ENCODE measurements around the gene PARVA. TPM values are rescaled to one million over a fixed set of nuclear protein-coding genes. Genes with fewer than 3 reads are reported as not detected.
"Not testable (repeated sequence)": the region's sequence is repeated elsewhere in the genome, so short reads cannot be mapped to it uniquely, and the experiment has no call there.

PARVA gene
- total RNA-seq, 1 experiment from 2014 or later: 59.9 TPM

GRCh38 chr11:12520576-12520975 lies 143.2 kb downstream of the PARVA start:
- H3K4me1 ChIP-seq (replicated peaks); H3K27me3 ChIP-seq (replicated peaks); H3K27ac ChIP-seq; H3K9me3 ChIP-seq (replicated peaks); H3K4me3 ChIP-seq; DNase-seq (ENCODE audit: low read depth in 1 of 2, low spot score in 2 of 2): not testable (repeated sequence)
- H3K36me3 ChIP-seq: peaks cover 51% of the 10 kb centered on the region

- Histone ChIP-seq H3K27ac (no peak overlapping the region), H3K4me1 (replicated peaks) (peaks cover 5% of the 10 kb centered on the region; the same call in 1 of the 2 replicates), H3K36me3 (peaks cover 46% of the 10 kb centered on the region), H3K4me3 (no peak overlapping the region), H3K9me3 (replicated peaks) (no peaks in the 10 kb centered on the region), H3K27me3 (replicated peaks) (no peaks in the 10 kb centered on the region)
- DNase-seq (ENCODE audit: low read depth in 1 of 2, low spot score in 2 of 2): no peak
These were observed 146.0 kb downstream of the PARVA start for GRCh38 chr11:12523180-12523924.

- peaks cover 48% of the 10 kb centered on the region for H3K36me3 ChIP-seq
- no peak for DNase-seq (ENCODE audit: low read depth in 1 of 2, low spot score in 2 of 2)
- H3K9me3 ChIP-seq (replicated peaks): no peaks in the 10 kb centered on the region
- no peak overlapping the region for H3K4me3 ChIP-seq
- peaks cover 5% of the 10 kb centered on the region; the same call in 1 of the 2 replicates for H3K4me1 ChIP-seq (replicated peaks)
- H3K27me3 ChIP-seq (replicated peaks): no peaks in the 10 kb centered on the region
- no peak overlapping the region for H3K27ac ChIP-seq
These were observed 147.5 kb downstream of the PARVA start for GRCh38 chr11:12524865-12525264.

- DNase-seq (ENCODE audit: low read depth in 1 of 2, low spot score in 2 of 2): no peak
- H3K27ac ChIP-seq: no peak overlapping the region
- no peaks in the 10 kb centered on the region for H3K27me3 ChIP-seq (replicated peaks)
- no peak overlapping the region for H3K4me3 ChIP-seq
- peaks cover 5% of the 10 kb centered on the region; the same call in 1 of the 2 replicates for H3K4me1 ChIP-seq (replicated peaks)
- no peaks in the 10 kb centered on the region for H3K9me3 ChIP-seq (replicated peaks)
- H3K36me3 ChIP-seq: peaks cover 42% of the 10 kb centered on the region
These were observed 148.2 kb downstream of the PARVA start for GRCh38 chr11:12525466-12526055.

- Histone ChIP-seq H3K27me3 (replicated peaks) (no peaks in the 10 kb centered on the region), H3K36me3 (peaks cover 43% of the 10 kb centered on the region), H3K4me3 (no peak overlapping the region), H3K4me1 (replicated peaks) (peaks cover 5% of the 10 kb centered on the region; the same call in 1 of the 2 replicates), H3K9me3 (replicated peaks) (no peaks in the 10 kb centered on the region), H3K27ac (no peak overlapping the region)
- DNase-seq (ENCODE audit: low read depth in 1 of 2, low spot score in 2 of 2): no peak
These were observed 149.4 kb downstream of the PARVA start for GRCh38 chr11:12526789-12527188.

GRCh38 chr11:12528487-12528886 lies 151.1 kb downstream of the PARVA start:
- no peaks in the 10 kb centered on the region for H3K9me3 ChIP-seq (replicated peaks)
- DNase-seq (ENCODE audit: low read depth in 1 of 2, low spot score in 2 of 2): no peak
- no peak overlapping the region for H3K4me3 ChIP-seq
- H3K4me1 ChIP-seq (replicated peaks): peaks cover 5% of the 10 kb centered on the region; the same call in 1 of the 2 replicates
- H3K27me3 ChIP-seq (replicated peaks): no peaks in the 10 kb centered on the region
- H3K36me3 ChIP-seq: peaks cover 45% of the 10 kb centered on the region
- H3K27ac ChIP-seq: no peak overlapping the region

GRCh38 chr11:12529041-12529440 lies 151.7 kb downstream of the PARVA start:
- Histone ChIP-seq H3K4me3 (no peak overlapping the region), H3K4me1 (replicated peaks) (peaks cover 5% of the 10 kb centered on the region; the same call in 1 of the 2 replicates), H3K36me3 (peaks cover 42% of the 10 kb centered on the region), H3K9me3 (replicated peaks) (no peaks in the 10 kb centered on the region), H3K27me3 (replicated peaks) (no peaks in the 10 kb centered on the region), H3K27ac (no peak overlapping the region)
- no peak for DNase-seq (ENCODE audit: low read depth in 1 of 2, low spot score in 2 of 2)

GRCh38 chr11:12529793-12530192 lies 152.4 kb downstream of the PARVA start:
- Histone ChIP-seq H3K36me3 (peaks cover 42% of the 10 kb centered on the region), H3K4me3 (no peak overlapping the region), H3K4me1 (replicated peaks) (peaks cover 5% of the 10 kb centered on the region; the same call in 1 of the 2 replicates), H3K27ac (no peak overlapping the region), H3K27me3 (replicated peaks) (no peaks in the 10 kb centered on the region), H3K9me3 (replicated peaks) (no peaks in the 10 kb centered on the region)
- no peak for DNase-seq (ENCODE audit: low read depth in 1 of 2, low spot score in 2 of 2)

GRCh38 chr11:12531020-12531419 lies 153.6 kb downstream of the PARVA start:
- Histone ChIP-seq H3K4me1 (replicated peaks) (peaks cover 5% of the 10 kb centered on the region; the same call in 1 of the 2 replicates), H3K36me3 (peaks cover 42% of the 10 kb centered on the region), H3K4me3 (no peak overlapping the region), H3K9me3 (replicated peaks) (no peaks in the 10 kb centered on the region), H3K27me3 (replicated peaks) (no peaks in the 10 kb centered on the region), H3K27ac (no peak overlapping the region)
- no peak for DNase-seq (ENCODE audit: low read depth in 1 of 2, low spot score in 2 of 2)

GRCh38 chr11:12531681-12532080 lies 154.3 kb downstream of the PARVA start:
- Histone ChIP-seq H3K9me3 (replicated peaks) (no peaks in the 10 kb centered on the region), H3K4me3 (no peak overlapping the region), H3K27me3 (replicated peaks) (no peaks in the 10 kb centered on the region), H3K4me1 (replicated peaks) (peaks cover under 1% of the 10 kb centered on the region; the same call in 1 of the 2 replicates), H3K27ac (no peak overlapping the region), H3K36me3 (peaks cover 42% of the 10 kb centered on the region)
- DNase-seq (ENCODE audit: low read depth in 1 of 2, low spot score in 2 of 2): no peak

GRCh38 chr11:12532580-12532979 lies 155.2 kb downstream of the PARVA start:
- H3K4me1 ChIP-seq (replicated peaks): no peaks in the 10 kb centered on the region
- no peaks in the 10 kb centered on the region for H3K27me3 ChIP-seq (replicated peaks)
- peaks cover 34% of the 10 kb centered on the region for H3K36me3 ChIP-seq
- H3K27ac ChIP-seq: no peak overlapping the region
- no peak overlapping the region for H3K4me3 ChIP-seq
- DNase-seq (ENCODE audit: low read depth in 1 of 2, low spot score in 2 of 2): no peak
- no peaks in the 10 kb centered on the region for H3K9me3 ChIP-seq (replicated peaks)

- Histone ChIP-seq H3K27me3 (replicated peaks) (no peaks in the 10 kb centered on the region), H3K4me3 (no peak overlapping the region), H3K27ac (no peak overlapping the region), H3K9me3 (replicated peaks) (no peaks in the 10 kb centered on the region), H3K36me3 (peaks cover 15% of the 10 kb centered on the region), H3K4me1 (replicated peaks) (peaks cover 12% of the 10 kb centered on the region)
- no peak for DNase-seq (ENCODE audit: low read depth in 1 of 2, low spot score in 2 of 2)
These were observed 157.2 kb downstream of the PARVA start for GRCh38 chr11:12534549-12534948.

GRCh38 chr11:12535321-12535720 lies 157.9 kb downstream of the PARVA start:
- no peaks in the 10 kb centered on the region for H3K27me3 ChIP-seq (replicated peaks)
- no peaks in the 10 kb centered on the region for H3K9me3 ChIP-seq (replicated peaks)
- H3K27ac ChIP-seq: no peak overlapping the region
- peaks cover 20% of the 10 kb centered on the region for H3K4me1 ChIP-seq (replicated peaks)
- DNase-seq (ENCODE audit: low read depth in 1 of 2, low spot score in 2 of 2): no peak
- no peak overlapping the region for H3K4me3 ChIP-seq
- H3K36me3 ChIP-seq: peaks cover 14% of the 10 kb centered on the region; the same call in 1 of the 2 replicates

GRCh38 chr11:12536566-12536965 lies 159.2 kb downstream of the PARVA start:
- no peak overlapping the region for H3K27ac ChIP-seq
- H3K4me3 ChIP-seq: no peak overlapping the region
- H3K36me3 ChIP-seq: peaks cover 7% of the 10 kb centered on the region; the same call in 1 of the 2 replicates
- no peaks in the 10 kb centered on the region for H3K9me3 ChIP-seq (replicated peaks)
- no peaks in the 10 kb centered on the region for H3K27me3 ChIP-seq (replicated peaks)
- no peak for DNase-seq (ENCODE audit: low read depth in 1 of 2, low spot score in 2 of 2)
- peaks cover 32% of the 10 kb centered on the region for H3K4me1 ChIP-seq (replicated peaks)
